Measurements from ENCODE around the gene TUFT1. TPM values are rescaled to one million over a fixed set of nuclear protein-coding genes. Genes with fewer than 3 reads are reported as not detected.

The TUFT1 gene
- total and polyA plus RNA-seq, 10 donors, result 0.67 to 1.9 (median 1.3) TPM

GRCh38 chr1:151499930-151500329 is 40.2 kb upstream of the TUFT1 start:
- H3K27me3 ChIP-seq (replicated peaks in 1 of 7), result no peaks in the 10 kb centered on the region
- H3K36me3 ChIP-seq, result no peaks in the 10 kb centered on the region
- no peaks in the 10 kb centered on the region for H3K9me3 ChIP-seq
- no peaks in the 10 kb centered on the region for H3K4me1 ChIP-seq
- TF ChIP-seq POLR2A (IDR thresholded peaks at IDR 0.05) (no peak), POLR2AphosphoS5 (IDR thresholded peaks at IDR 0.05) (no peak)
- TF ChIP-seq, protein P1, sequence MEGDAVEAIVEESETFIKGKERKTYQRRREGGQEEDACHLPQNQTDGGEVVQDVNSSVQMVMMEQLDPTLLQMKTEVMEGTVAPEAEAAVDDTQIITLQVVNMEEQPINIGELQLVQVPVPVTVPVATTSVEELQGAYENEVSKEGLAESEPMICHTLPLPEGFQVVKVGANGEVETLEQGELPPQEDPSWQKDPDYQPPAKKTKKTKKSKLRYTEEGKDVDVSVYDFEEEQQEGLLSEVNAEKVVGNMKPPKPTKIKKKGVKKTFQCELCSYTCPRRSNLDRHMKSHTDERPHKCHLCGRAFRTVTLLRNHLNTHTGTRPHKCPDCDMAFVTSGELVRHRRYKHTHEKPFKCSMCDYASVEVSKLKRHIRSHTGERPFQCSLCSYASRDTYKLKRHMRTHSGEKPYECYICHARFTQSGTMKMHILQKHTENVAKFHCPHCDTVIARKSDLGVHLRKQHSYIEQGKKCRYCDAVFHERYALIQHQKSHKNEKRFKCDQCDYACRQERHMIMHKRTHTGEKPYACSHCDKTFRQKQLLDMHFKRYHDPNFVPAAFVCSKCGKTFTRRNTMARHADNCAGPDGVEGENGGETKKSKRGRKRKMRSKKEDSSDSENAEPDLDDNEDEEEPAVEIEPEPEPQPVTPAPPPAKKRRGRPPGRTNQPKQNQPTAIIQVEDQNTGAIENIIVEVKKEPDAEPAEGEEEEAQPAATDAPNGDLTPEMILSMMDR (IDR thresholded peaks at IDR 0.05 in 8 of 11, conservative IDR thresholded peaks at IDR 0.05 in 3 of 11), result no peak
- H3K27ac ChIP-seq, result no peak overlapping the region
- DNase-seq, result no peak
- 85 to 93% (median 89%) methylated on average over 1 of the region's 1 CpG for WGBS, 5 donors
- H3K4me3 ChIP-seq, result no peak overlapping the region
- intact Hi-C loops (cut with DNase I; ENCODE audit: low total_unique reads), result no loop called here

- TF ChIP-seq POLR2A (IDR thresholded peaks at IDR 0.05) (no peak), POLR2AphosphoS5 (IDR thresholded peaks at IDR 0.05) (no peak)
- TF ChIP-seq, protein P1 (IDR thresholded peaks at IDR 0.05 in 8 of 11, conservative IDR thresholded peaks at IDR 0.05 in 3 of 11), result peak in 2 of 11 experiments; percentile 5 to 18
Observed at GRCh38 chr1:151501474-151501873, 38.6 kb upstream of the TUFT1 start.

DNA sequence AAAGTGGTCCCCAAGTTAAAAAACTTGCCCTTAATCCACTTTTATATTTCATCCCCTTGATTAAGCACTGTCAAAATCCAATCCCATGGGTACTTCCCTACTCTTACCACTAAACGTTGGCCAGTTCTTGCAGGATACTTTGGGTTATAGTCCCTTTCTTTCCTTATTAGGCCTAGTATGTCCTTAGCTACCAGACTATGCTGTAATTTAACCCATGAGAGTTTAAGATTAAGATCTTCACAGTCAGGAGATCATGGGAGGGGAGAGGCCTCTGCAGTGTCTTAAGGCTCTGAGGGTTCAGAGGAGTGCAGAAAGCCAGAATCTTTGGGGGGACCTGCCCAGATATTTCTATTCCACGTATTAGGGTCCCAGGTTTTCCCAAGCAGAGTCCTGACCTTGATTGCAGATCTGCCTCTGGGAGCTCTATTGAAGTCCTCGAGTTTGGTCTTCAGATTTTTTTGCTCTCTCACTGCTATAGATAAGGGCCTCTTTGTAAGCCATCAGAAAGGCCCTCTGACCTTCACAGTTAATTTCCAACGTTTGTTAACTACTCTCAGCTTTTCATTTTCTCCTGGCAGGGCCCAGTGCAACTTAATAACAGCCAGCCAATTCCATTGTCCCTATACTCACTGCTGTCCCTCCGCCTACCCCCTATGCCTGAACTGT is 37.9 kb upstream of the TUFT1 start:
- intact Hi-C loops (cut with DNase I; ENCODE audit: low total_unique reads), result no loop called here
- Histone ChIP-seq H3K36me3 (no peaks in the 10 kb centered on the region), H3K27ac (no peak overlapping the region), H3K4me1 (no peaks in the 10 kb centered on the region), H3K27me3 (replicated peaks in 1 of 7) (no peaks in the 10 kb centered on the region), H3K9me3 (no peaks in the 10 kb centered on the region), H3K4me3 (no peak overlapping the region)
- 64 to 82% (median 80%) methylated on average over 5 of the region's 5 CpGs for WGBS, 5 donors
- TF ChIP-seq, protein P1 (IDR thresholded peaks at IDR 0.05 in 8 of 11, conservative IDR thresholded peaks at IDR 0.05 in 3 of 11), result no peak
- TF ChIP-seq POLR2A (IDR thresholded peaks at IDR 0.05) (no peak), POLR2AphosphoS5 (IDR thresholded peaks at IDR 0.05) (no peak)
- DNase-seq, result no peak

More at GRCh38 chr1:151501474-151501873, 38.6 kb upstream of the TUFT1 start:
- Histone ChIP-seq H3K9me3 (no peaks in the 10 kb centered on the region), H3K4me3 (no peak overlapping the region), H3K27ac (no peak overlapping the region), H3K4me1 (no peaks in the 10 kb centered on the region), H3K36me3 (no peaks in the 10 kb centered on the region), H3K27me3 (replicated peaks in 1 of 7) (no peaks in the 10 kb centered on the region)
- intact Hi-C loops (cut with DNase I; ENCODE audit: low total_unique reads), result no loop called here
- WGBS, 5 donors, result 66 to 80% (median 78%) methylated on average over 9 to 10 of the region's 10 CpGs
- DNase-seq, result no peak

GRCh38 chr1:151502859-151503780 is 37.0 kb upstream of the TUFT1 start:
- no peaks in the 10 kb centered on the region for H3K36me3 ChIP-seq
- 64 to 78% (median 68%) methylated on average over 7 of the region's 7 CpGs for WGBS, 5 donors
- DNase-seq, result no peak
- TF ChIP-seq, protein P1 (IDR thresholded peaks at IDR 0.05 in 8 of 11, conservative IDR thresholded peaks at IDR 0.05 in 3 of 11), result no peak
- TF ChIP-seq POLR2A (IDR thresholded peaks at IDR 0.05) (no peak), POLR2AphosphoS5 (IDR thresholded peaks at IDR 0.05) (no peak)
- intact Hi-C loops (cut with DNase I; ENCODE audit: low total_unique reads), result no loop called here
- H3K4me3 ChIP-seq, result no peak overlapping the region
- H3K4me1 ChIP-seq, result no peaks in the 10 kb centered on the region
- H3K27me3 ChIP-seq (replicated peaks in 1 of 7), result no peaks in the 10 kb centered on the region
- H3K9me3 ChIP-seq, result no peaks in the 10 kb centered on the region
- H3K27ac ChIP-seq, result no peak overlapping the region

Data from spleen (tissue), 11 donors.